GM12891 (cell line): ENCODE measurements around the gene YIF1B.

Source experiments
- POLR2A ChIP-seq: IDR thresholded peaks from 2 replicates; pipeline ENCODE4 v1.6.1; 2011; ENCODE audit warnings: low read depth, low read length, control low read depth
- POLR2AphosphoS5 ChIP-seq: IDR thresholded peaks from 2 replicates; pipeline ENCODE4 v1.6.1; 2011; ENCODE audit warnings: low read depth, low read length, control low read depth
- SPI1 ChIP-seq: IDR thresholded peaks from 2 replicates; pipeline ENCODE4 v1.6.1; 2011; ENCODE audit warnings: low read depth, low read length, control low read depth
- TAF1 ChIP-seq: IDR thresholded peaks from 2 replicates; pipeline ENCODE4 v1.6.1; 2011; ENCODE audit warnings: low read depth, low read length, control low read depth

DNA sequence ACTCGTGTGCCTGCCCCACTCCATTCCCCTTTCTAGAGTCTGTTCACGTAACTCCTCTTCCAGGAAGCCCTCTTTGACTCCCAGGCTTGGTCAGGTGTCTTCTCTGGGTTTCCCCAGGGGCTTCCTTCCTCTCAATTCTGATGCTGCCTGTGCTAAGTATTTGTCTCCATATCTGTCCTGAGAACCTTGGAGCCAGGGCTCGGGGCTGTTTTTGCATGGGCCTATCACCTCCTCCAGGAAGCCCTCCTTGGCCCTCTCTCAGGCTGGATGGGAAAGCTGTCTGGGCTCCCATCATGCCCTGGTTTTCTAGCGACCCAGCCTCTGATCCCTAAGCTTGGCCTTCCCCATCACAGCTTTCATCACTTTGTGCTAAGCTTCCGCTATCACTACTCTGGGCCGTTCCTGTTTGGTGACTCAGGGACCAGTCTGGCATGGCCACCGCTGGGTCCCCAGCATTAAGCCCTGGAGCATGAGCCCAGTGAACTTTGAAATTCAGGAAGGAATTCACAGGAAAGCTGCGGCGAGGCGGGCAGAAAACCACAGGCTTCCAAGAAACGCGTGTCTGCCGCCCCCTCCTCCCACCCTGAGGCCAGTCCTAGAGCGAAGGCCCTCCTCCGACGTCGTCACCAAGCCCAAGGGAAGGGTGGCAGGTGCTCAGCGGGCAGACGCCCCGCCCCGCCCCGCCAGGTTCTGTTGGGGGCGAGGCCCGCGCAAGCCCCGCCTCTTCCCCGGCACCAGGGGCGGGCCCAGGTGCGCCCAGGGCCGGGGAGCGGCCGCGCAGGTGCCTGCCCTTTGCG is 51.9 kb downstream of the YIF1B start:
- TF ChIP-seq POLR2A = no peak
- TF ChIP-seq POLR2AphosphoS5 = no peak
- TF ChIP-seq TAF1 = no peak
- TF ChIP-seq SPI1 = no peak
